ENCODE data around the gene LRRC71. TPM values are rescaled to one million over a fixed set of nuclear protein-coding genes. Genes with fewer than 3 reads are reported as not detected.

The LRRC71 gene
- total and polyA plus RNA-seq, 9 donors = 0.39 to 1.5 (median 0.84) TPM

DNA sequence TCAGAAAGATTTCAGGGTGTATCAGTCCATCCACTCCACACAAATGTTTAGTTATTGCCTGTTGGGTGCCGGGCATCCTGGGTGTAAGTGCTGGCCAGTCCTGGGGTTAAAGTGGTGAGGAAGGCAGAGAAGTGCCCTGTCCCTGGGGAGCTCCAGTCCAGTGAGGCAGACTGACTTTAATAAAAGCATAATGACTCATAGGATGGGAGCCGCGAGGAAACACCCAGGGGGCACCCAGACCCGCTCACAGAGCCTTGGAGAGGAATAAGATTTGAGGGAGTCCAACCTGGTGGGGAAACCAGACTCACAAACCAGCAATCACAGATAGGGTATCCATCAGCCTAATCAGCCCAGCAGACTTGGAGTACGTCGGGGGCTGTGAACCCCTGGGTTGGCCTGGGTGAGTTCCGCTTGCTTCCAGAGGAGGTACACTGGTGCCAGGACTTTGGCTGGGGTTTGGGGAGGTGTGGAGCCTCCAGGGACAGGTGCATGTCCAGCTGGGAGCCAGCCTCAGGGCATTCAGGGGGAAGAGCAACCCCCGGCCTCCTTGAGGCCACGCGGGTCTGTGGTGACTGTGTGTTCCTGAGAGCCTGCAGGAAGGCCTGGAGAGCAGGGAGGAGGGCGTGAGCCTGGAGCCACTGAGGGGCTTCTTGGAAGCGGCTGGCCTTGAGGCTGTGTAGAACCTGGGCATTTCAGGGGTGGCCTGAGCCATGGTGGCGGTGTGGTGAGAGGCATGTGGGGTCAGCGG, 23.2 kb upstream of the LRRC71 start:
- Histone ChIP-seq H3K27me3 (ENCODE audit: control insufficient read depth, insufficient read depth, low read length) (peaks cover 31% of the 10 kb centered on the region), H3K4me3 (ENCODE audit: low read length) (no peak overlapping the region), H3K27ac (ENCODE audit: low read length) (peak overlapping the region; percentile 77), H3K4me1 (ENCODE audit: control insufficient read depth, insufficient read depth, low read length) (peaks cover 76% of the 10 kb centered on the region), H3K36me3 (ENCODE audit: control insufficient read depth, insufficient read depth, low read length) (no peaks in the 10 kb centered on the region), H3K9me3 (replicated peaks; ENCODE audit: control insufficient read depth, low read depth, low read length) (no peaks in the 10 kb centered on the region)
- 61% methylated on average over 9 of the region's 14 CpGs for WGBS (ENCODE audit: insufficient coverage)
- DNase-seq = no peak

GRCh38 chr1:156898161-156898566, 22.3 kb upstream of the LRRC71 start:
- H3K27ac ChIP-seq (ENCODE audit: low read length) = peak overlapping the region; percentile 77
- 3% methylated on average over 10 of the region's 13 CpGs for WGBS (ENCODE audit: insufficient coverage)
- peak; percentile 84 for DNase-seq

GRCh38 chr1:156898971-156899664, 21.3 kb upstream of the LRRC71 start:
- Histone ChIP-seq H3K36me3 (ENCODE audit: control insufficient read depth, insufficient read depth, low read length) (peaks cover 3% of the 10 kb centered on the region), H3K27me3 (ENCODE audit: control insufficient read depth, insufficient read depth, low read length) (peaks cover 13% of the 10 kb centered on the region), H3K9me3 (replicated peaks; ENCODE audit: control insufficient read depth, low read depth, low read length) (no peaks in the 10 kb centered on the region), H3K4me3 (ENCODE audit: low read length) (no peak overlapping the region), H3K4me1 (ENCODE audit: control insufficient read depth, insufficient read depth, low read length) (peaks cover 86% of the 10 kb centered on the region), H3K27ac (ENCODE audit: low read length) (peak overlapping the region; percentile 77)
- WGBS (ENCODE audit: insufficient coverage) = 56% methylated on average over 5 of the region's 12 CpGs
- DNase-seq = no peak

More at GRCh38 chr1:156898161-156898566, 22.3 kb upstream of the LRRC71 start:
- peaks cover 22% of the 10 kb centered on the region for H3K27me3 ChIP-seq (ENCODE audit: control insufficient read depth, insufficient read depth, low read length)
- peaks cover 2% of the 10 kb centered on the region for H3K36me3 ChIP-seq (ENCODE audit: control insufficient read depth, insufficient read depth, low read length)
- no peaks in the 10 kb centered on the region for H3K9me3 ChIP-seq (replicated peaks; ENCODE audit: control insufficient read depth, low read depth, low read length)
- H3K4me1 ChIP-seq (ENCODE audit: control insufficient read depth, insufficient read depth, low read length) = peaks cover 78% of the 10 kb centered on the region
- H3K4me3 ChIP-seq (ENCODE audit: low read length) = no peak overlapping the region

DNA sequence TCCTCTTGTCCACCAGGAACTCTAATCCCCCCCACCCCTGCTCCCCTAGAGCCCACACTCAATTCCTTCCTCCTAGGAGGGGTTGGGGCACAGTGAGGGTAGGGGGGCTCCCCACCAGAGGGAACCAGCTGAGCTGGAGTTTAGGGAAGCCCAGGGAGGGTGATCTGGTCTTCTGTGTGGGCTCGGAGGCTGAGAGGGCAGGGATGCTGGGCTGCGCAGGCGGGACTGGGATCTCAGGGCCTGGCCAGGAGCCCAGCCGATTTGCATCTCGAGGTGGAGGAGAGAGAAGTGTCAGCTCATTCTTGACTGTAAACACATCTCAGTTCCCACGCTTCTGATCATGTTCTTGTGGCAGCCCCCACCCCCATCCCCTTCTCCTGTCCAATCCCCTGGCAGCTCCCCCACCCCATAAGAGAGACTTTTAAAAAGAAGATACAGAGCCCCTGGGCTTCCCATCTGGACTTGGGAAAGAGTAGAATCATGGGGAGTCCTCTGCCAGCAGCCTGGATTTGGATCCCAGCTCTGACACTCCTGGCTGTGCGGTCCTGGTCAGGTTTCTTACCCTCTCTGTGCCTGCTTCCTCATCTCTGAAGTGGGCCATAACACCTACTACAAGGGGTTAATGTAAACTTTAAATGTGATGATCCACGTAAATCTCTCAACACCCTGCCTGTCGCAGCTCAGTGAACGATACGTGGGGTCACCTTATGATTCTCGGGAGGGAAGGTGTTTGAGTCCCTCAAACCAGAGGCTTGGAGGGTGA, 20.3 kb upstream of the LRRC71 start:
- Histone ChIP-seq H3K27me3 (ENCODE audit: control insufficient read depth, insufficient read depth, low read length) (peaks cover 8% of the 10 kb centered on the region), H3K4me1 (ENCODE audit: control insufficient read depth, insufficient read depth, low read length) (peaks cover 87% of the 10 kb centered on the region), H3K4me3 (ENCODE audit: low read length) (no peak overlapping the region), H3K36me3 (ENCODE audit: control insufficient read depth, insufficient read depth, low read length) (peaks cover 3% of the 10 kb centered on the region), H3K9me3 (replicated peaks; ENCODE audit: control insufficient read depth, low read depth, low read length) (no peaks in the 10 kb centered on the region), H3K27ac (ENCODE audit: low read length) (peak overlapping the region; percentile 29)
- DNase-seq = peak; percentile 73
- WGBS (ENCODE audit: insufficient coverage) = 17% methylated on average over 6 of the region's 12 CpGs

- Histone ChIP-seq H3K4me3 (ENCODE audit: low read length) (no peak overlapping the region), H3K4me1 (ENCODE audit: control insufficient read depth, insufficient read depth, low read length) (peaks cover 82% of the 10 kb centered on the region), H3K27ac (ENCODE audit: low read length) (peak overlapping the region; percentile 59), H3K36me3 (ENCODE audit: control insufficient read depth, insufficient read depth, low read length) (peaks cover 5% of the 10 kb centered on the region), H3K9me3 (replicated peaks; ENCODE audit: control insufficient read depth, low read depth, low read length) (no peaks in the 10 kb centered on the region), H3K27me3 (ENCODE audit: control insufficient read depth, insufficient read depth, low read length) (peaks cover 6% of the 10 kb centered on the region)
- WGBS (ENCODE audit: insufficient coverage) = 61% methylated on average over 3 of the region's 6 CpGs
- DNase-seq = no peak
Measured at GRCh38 chr1:156900896-156901589, 19.4 kb upstream of the LRRC71 start.

DNA sequence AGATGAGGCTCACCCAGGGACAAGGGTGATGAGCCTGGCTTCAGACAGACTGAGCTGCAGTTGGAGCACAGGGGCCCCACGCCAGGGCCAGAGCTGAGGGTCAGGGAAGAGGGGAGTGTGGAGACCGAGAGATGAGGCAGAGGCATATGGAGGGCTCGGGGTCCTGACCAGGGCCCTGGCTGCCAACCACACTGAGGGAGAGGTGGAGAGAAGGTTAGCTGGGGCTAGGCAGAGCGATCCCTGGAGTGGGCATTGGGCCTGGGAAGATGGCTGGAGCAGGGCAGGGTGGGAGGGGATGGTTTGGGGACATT, 18.9 kb upstream of the LRRC71 start:
- peaks cover 6% of the 10 kb centered on the region for H3K27me3 ChIP-seq (ENCODE audit: control insufficient read depth, insufficient read depth, low read length)
- H3K27ac ChIP-seq (ENCODE audit: low read length) = peak overlapping the region; percentile 59
- DNase-seq = no peak
- no peak overlapping the region for H3K4me3 ChIP-seq (ENCODE audit: low read length)
- H3K36me3 ChIP-seq (ENCODE audit: control insufficient read depth, insufficient read depth, low read length) = peaks cover 10% of the 10 kb centered on the region
- H3K4me1 ChIP-seq (ENCODE audit: control insufficient read depth, insufficient read depth, low read length) = peaks cover 80% of the 10 kb centered on the region
- no peaks in the 10 kb centered on the region for H3K9me3 ChIP-seq (replicated peaks; ENCODE audit: control insufficient read depth, low read depth, low read length)
- WGBS (ENCODE audit: insufficient coverage) = 52% methylated on average over 4 of the region's 4 CpGs

GRCh38 chr1:156901966-156902915, 18.2 kb upstream of the LRRC71 start:
- H3K4me1 ChIP-seq (ENCODE audit: control insufficient read depth, insufficient read depth, low read length) = peaks cover 77% of the 10 kb centered on the region
- H3K9me3 ChIP-seq (replicated peaks; ENCODE audit: control insufficient read depth, low read depth, low read length) = no peaks in the 10 kb centered on the region
- H3K4me3 ChIP-seq (ENCODE audit: low read length) = no peak overlapping the region
- H3K27ac ChIP-seq (ENCODE audit: low read length) = peak overlapping the region; percentile 59
- peaks cover 7% of the 10 kb centered on the region for H3K27me3 ChIP-seq (ENCODE audit: control insufficient read depth, insufficient read depth, low read length)
- WGBS (ENCODE audit: insufficient coverage) = 21% methylated on average over 17 of the region's 23 CpGs
- H3K36me3 ChIP-seq (ENCODE audit: control insufficient read depth, insufficient read depth, low read length) = peaks cover 16% of the 10 kb centered on the region
- DNase-seq = no peak

GRCh38 chr1:156903328-156904091, 16.9 kb upstream of the LRRC71 start:
- Histone ChIP-seq H3K27ac (ENCODE audit: low read length) (peak overlapping the region; percentile 3), H3K27me3 (ENCODE audit: control insufficient read depth, insufficient read depth, low read length) (peaks cover 13% of the 10 kb centered on the region), H3K9me3 (replicated peaks; ENCODE audit: control insufficient read depth, low read depth, low read length) (no peaks in the 10 kb centered on the region), H3K36me3 (ENCODE audit: control insufficient read depth, insufficient read depth, low read length) (peaks cover 20% of the 10 kb centered on the region), H3K4me3 (ENCODE audit: low read length) (no peak overlapping the region), H3K4me1 (ENCODE audit: control insufficient read depth, insufficient read depth, low read length) (peaks cover 74% of the 10 kb centered on the region)
- WGBS (ENCODE audit: insufficient coverage) = 51% methylated on average over 11 of the region's 15 CpGs
- no peak for DNase-seq
